ENCODE results near the gene DCLK2.

DCLK2 gene

GRCh38 chr4:150115851-150116250, 37.6 kb downstream of the DCLK2 start:
- in situ Hi-C loops (cut with HindIII; ENCODE audit: low sequenced_read_pairs), result no loop called here

GRCh38 chr4:150116506-150116905, 38.3 kb downstream of the DCLK2 start:
- in situ Hi-C loops (cut with HindIII; ENCODE audit: low sequenced_read_pairs), result no loop called here

- in situ Hi-C loops (cut with HindIII; ENCODE audit: low sequenced_read_pairs), result no loop called here
Measured at GRCh38 chr4:150117094-150117493, 38.8 kb downstream of the DCLK2 start.

GRCh38 chr4:150117629-150118028, 39.4 kb downstream of the DCLK2 start:
- in situ Hi-C loops (cut with HindIII; ENCODE audit: low sequenced_read_pairs), result no loop called here

- in situ Hi-C loops (cut with HindIII; ENCODE audit: low sequenced_read_pairs), result no loop called here
Measured at GRCh38 chr4:150119492-150119891, 41.2 kb downstream of the DCLK2 start.

- in situ Hi-C loops (cut with HindIII; ENCODE audit: low sequenced_read_pairs), result no loop called here
Measured at GRCh38 chr4:150123087-150123486, 44.8 kb downstream of the DCLK2 start.

GRCh38 chr4:150123796-150124677, 45.8 kb downstream of the DCLK2 start:
- in situ Hi-C loops (cut with HindIII; ENCODE audit: low sequenced_read_pairs), result no loop called here

GRCh38 chr4:150126201-150126863, 48.1 kb downstream of the DCLK2 start:
- in situ Hi-C loops (cut with HindIII; ENCODE audit: low sequenced_read_pairs), result no loop called here

GRCh38 chr4:150126864-150127203, 48.6 kb downstream of the DCLK2 start:
- in situ Hi-C loops (cut with HindIII; ENCODE audit: low sequenced_read_pairs), result no loop called here

- in situ Hi-C loops (cut with HindIII; ENCODE audit: low sequenced_read_pairs), result no loop called here
Measured at GRCh38 chr4:150127757-150128156, 49.5 kb downstream of the DCLK2 start.

- in situ Hi-C loops (cut with HindIII; ENCODE audit: low sequenced_read_pairs), result no loop called here
Measured at GRCh38 chr4:150130933-150131332, 52.7 kb downstream of the DCLK2 start.

GRCh38 chr4:150131581-150132228, 53.5 kb downstream of the DCLK2 start:
- in situ Hi-C loops (cut with HindIII; ENCODE audit: low sequenced_read_pairs), result no loop called here

- in situ Hi-C loops (cut with HindIII; ENCODE audit: low sequenced_read_pairs), result no loop called here
Measured at GRCh38 chr4:150133605-150134004, 55.4 kb downstream of the DCLK2 start.

- in situ Hi-C loops (cut with HindIII; ENCODE audit: low sequenced_read_pairs), result no loop called here
Measured at GRCh38 chr4:150135134-150135772, 57.0 kb downstream of the DCLK2 start.

- in situ Hi-C loops (cut with HindIII; ENCODE audit: low sequenced_read_pairs), result no loop called here
Measured at GRCh38 chr4:150136036-150136435, 57.8 kb downstream of the DCLK2 start.

GRCh38 chr4:150136481-150136880, 58.2 kb downstream of the DCLK2 start:
- in situ Hi-C loops (cut with HindIII; ENCODE audit: low sequenced_read_pairs), result no loop called here

GRCh38 chr4:150139297-150139865, 61.1 kb downstream of the DCLK2 start:
- in situ Hi-C loops (cut with HindIII; ENCODE audit: low sequenced_read_pairs), result no loop called here

- in situ Hi-C loops (cut with HindIII; ENCODE audit: low sequenced_read_pairs), result no loop called here
Measured at GRCh38 chr4:150140774-150141400, 62.6 kb downstream of the DCLK2 start.

GRCh38 chr4:150141756-150142155, 63.5 kb downstream of the DCLK2 start:
- in situ Hi-C loops (cut with HindIII; ENCODE audit: low sequenced_read_pairs), result no loop called here

GRCh38 chr4:150142831-150143230, 64.6 kb downstream of the DCLK2 start:
- in situ Hi-C loops (cut with HindIII; ENCODE audit: low sequenced_read_pairs), result no loop called here
